Measurements from ENCODE around the gene NR6A1.
A peak's percentile ranks its signal among the peaks of the same experiment; 100 is the strongest.

Gene NR6A1

DNA sequence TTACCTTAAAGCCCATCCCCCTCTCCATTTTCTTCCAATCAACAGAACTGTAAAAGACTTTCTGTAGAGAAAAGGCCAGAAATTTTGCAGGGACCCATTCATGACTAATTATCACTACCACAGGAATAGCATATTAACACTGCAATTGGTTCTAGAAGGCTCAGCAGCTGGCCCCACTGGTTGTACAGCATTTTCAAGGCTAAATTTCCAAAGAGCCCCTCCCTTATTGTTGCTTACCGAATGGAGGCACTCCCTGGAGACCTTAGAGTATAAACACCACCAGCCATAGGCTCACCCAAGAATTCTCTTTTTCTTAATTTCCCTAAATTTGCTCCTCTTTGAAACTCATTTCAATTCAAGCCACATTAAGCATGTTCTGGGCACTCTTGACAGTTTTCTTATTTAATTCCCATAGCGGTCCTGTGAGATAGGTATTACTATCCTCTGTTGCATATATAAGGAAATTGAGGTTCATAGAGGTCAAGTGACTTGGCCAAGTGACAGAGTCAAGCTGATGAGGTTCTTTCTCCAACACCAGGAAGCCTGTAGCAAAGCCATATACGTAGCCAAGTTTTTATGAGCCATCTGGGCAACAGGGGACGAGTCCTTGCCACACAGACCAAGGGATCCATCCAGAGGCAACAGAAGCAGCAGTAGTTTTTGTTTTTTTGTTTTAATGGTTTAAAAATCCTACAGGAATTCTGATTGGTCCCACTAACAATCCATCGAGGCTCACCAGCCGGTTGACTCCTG lies 180.0 kb downstream of the NR6A1 start:
- Histone ChIP-seq H3K4me2 (ENCODE audit: low read length) (no peak overlapping the region), H3K18ac (ENCODE audit: low read length) (peak overlapping the region; percentile 76), H3K27ac (ENCODE audit: low read depth, low read length) (no peak overlapping the region), H3K9ac (ENCODE audit: low read length) (no peak overlapping the region), H2BK5ac (ENCODE audit: low read length) (peak overlapping the region; percentile 29), H3K56ac (ENCODE audit: low read length) (peak overlapping the region; percentile 28), H4K5ac (ENCODE audit: low read length) (no peak overlapping the region), H3K36me3 (ENCODE audit: control insufficient read depth, insufficient read depth, low read length) (no peaks in the 10 kb centered on the region), H3K79me1 (ENCODE audit: low read length) (peaks cover 2% of the 10 kb centered on the region), H3K27me3 (ENCODE audit: insufficient read depth, low read length, poor library complexity) (no peaks in the 10 kb centered on the region), H2BK120ac (ENCODE audit: low read depth, low read length) (no peak overlapping the region), H3K23ac (ENCODE audit: low read length) (no peak overlapping the region), H3K79me2 (ENCODE audit: control insufficient read depth, insufficient read depth, low read length) (peaks cover 2% of the 10 kb centered on the region), H4K8ac (ENCODE audit: low read depth, low read length) (no peak overlapping the region), H3K4ac (ENCODE audit: low read depth, low read length) (peak overlapping the region; percentile 48), H2AK5ac (ENCODE audit: low read length) (peak overlapping the region; percentile 86), H3K4me3 (ENCODE audit: low read length) (no peak overlapping the region), H3K4me1 (ENCODE audit: control insufficient read depth, low read depth, low read length) (peaks cover 33% of the 10 kb centered on the region), H2BK15ac (replicated peaks; ENCODE audit: low read depth) (peak overlapping the region; percentile 94)
- no peak for DNase-seq
- no CpG with 5 or more reads among the region's 6 CpGs for WGBS (ENCODE audit: extremely low coverage, insufficient coverage, low lambda C conversion rate)

DNA sequence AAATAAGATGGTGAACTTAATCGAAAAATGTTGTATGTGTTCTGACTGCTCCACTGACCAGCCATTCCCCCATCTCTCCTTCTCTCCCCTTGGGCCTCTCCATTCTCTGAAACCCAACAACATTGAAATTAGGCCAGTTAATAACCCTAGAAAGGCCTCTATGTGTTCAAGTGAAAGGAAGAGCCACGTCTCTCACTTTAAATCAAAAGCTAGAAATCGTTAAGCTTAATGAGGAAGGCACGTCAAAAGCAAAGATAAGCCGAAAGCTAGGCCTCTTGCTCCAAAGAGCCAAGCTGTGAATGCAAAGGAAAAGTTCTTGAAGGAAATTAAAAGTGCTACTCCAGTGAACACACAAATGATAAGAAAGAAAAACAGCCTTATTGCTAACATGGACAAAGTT lies 186.5 kb downstream of the NR6A1 start:
- Histone ChIP-seq H3K4me3 (ENCODE audit: low read length) (no peak overlapping the region), H3K4ac (ENCODE audit: low read depth, low read length) (no peak overlapping the region), H2BK5ac (ENCODE audit: low read length) (no peak overlapping the region), H3K36me3 (ENCODE audit: control insufficient read depth, insufficient read depth, low read length) (no peaks in the 10 kb centered on the region), H2BK120ac (ENCODE audit: low read depth, low read length) (no peak overlapping the region), H3K27me3 (ENCODE audit: insufficient read depth, low read length, poor library complexity) (no peaks in the 10 kb centered on the region), H3K56ac (ENCODE audit: low read length) (peak overlapping the region; percentile 25), H3K4me1 (ENCODE audit: control insufficient read depth, low read depth, low read length) (peaks cover 4% of the 10 kb centered on the region), H3K27ac (ENCODE audit: low read depth, low read length) (no peak overlapping the region), H3K79me2 (ENCODE audit: control insufficient read depth, insufficient read depth, low read length) (peaks cover 3% of the 10 kb centered on the region), H3K9ac (ENCODE audit: low read length) (no peak overlapping the region), H3K23ac (ENCODE audit: low read length) (no peak overlapping the region), H4K5ac (ENCODE audit: low read length) (no peak overlapping the region), H4K8ac (ENCODE audit: low read depth, low read length) (no peak overlapping the region), H3K79me1 (ENCODE audit: low read length) (peaks cover 2% of the 10 kb centered on the region), H3K18ac (ENCODE audit: low read length) (no peak overlapping the region), H3K4me2 (ENCODE audit: low read length) (no peak overlapping the region), H2BK15ac (replicated peaks; ENCODE audit: low read depth) (no peak overlapping the region), H2AK5ac (ENCODE audit: low read length) (no peak overlapping the region)
- no peak for DNase-seq
- no CpG with 5 or more reads among the region's 5 CpGs for WGBS (ENCODE audit: extremely low coverage, insufficient coverage, low lambda C conversion rate)

DNA sequence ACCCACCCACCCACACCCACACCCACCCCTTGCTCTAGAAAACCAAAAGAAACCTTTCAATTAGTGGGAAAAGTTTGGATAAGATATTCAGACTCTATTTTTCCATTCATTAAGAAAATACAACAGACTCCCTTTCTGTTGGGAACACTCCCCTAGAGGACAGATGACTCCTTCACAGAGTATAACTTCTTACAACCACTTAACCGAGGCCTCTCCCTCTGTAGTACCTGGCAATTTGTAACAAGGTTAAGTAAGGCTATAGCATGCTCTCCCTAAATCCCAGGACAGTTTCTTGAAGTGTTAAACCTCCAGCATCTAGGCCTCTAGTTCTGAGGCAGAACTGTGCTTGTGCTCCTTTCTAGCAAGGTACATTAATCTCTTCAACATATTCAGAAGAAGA lies 188.0 kb downstream of the NR6A1 start:
- Histone ChIP-seq H2BK120ac (ENCODE audit: low read depth, low read length) (no peak overlapping the region), H2AK5ac (ENCODE audit: low read length) (no peak overlapping the region), H2BK15ac (replicated peaks; ENCODE audit: low read depth) (no peak overlapping the region), H3K79me1 (ENCODE audit: low read length) (peaks cover 2% of the 10 kb centered on the region), H3K36me3 (ENCODE audit: control insufficient read depth, insufficient read depth, low read length) (no peaks in the 10 kb centered on the region), H3K27me3 (ENCODE audit: insufficient read depth, low read length, poor library complexity) (no peaks in the 10 kb centered on the region), H3K4me3 (ENCODE audit: low read length) (no peak overlapping the region), H3K27ac (ENCODE audit: low read depth, low read length) (no peak overlapping the region), H3K4me2 (ENCODE audit: low read length) (no peak overlapping the region), H3K9ac (ENCODE audit: low read length) (no peak overlapping the region), H3K56ac (ENCODE audit: low read length) (no peak overlapping the region), H3K18ac (ENCODE audit: low read length) (no peak overlapping the region), H4K8ac (ENCODE audit: low read depth, low read length) (peak overlapping the region; percentile 76), H2BK5ac (ENCODE audit: low read length) (no peak overlapping the region), H3K79me2 (ENCODE audit: control insufficient read depth, insufficient read depth, low read length) (peaks cover 3% of the 10 kb centered on the region), H4K5ac (ENCODE audit: low read length) (no peak overlapping the region), H3K4me1 (ENCODE audit: control insufficient read depth, low read depth, low read length) (peaks cover 4% of the 10 kb centered on the region), H3K4ac (ENCODE audit: low read depth, low read length) (no peak overlapping the region), H3K23ac (ENCODE audit: low read length) (no peak overlapping the region)
- WGBS (ENCODE audit: extremely low coverage, insufficient coverage, low lambda C conversion rate) = no CpG with 5 or more reads among the region's 1 CpG
- DNase-seq = no peak

DNA sequence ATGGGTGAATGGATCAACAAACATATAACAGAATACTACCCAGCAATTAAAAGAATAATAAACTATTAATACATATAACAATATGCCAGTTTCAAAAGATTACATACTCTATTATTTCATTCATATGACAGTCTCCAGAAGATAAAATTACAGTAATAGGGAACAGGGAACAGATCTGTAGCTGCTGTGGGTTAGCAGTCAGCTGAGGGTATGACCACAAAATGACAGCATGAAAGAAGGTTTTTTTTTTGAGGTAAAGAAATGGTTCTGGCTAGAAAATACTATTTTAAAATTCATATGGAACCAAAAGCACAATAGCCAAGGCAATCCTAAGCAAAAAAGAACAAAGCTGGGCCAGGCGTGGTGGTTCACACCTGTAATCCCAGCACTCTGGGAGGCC lies 190.9 kb downstream of the NR6A1 start:
- Histone ChIP-seq H3K23ac (ENCODE audit: low read length) (no peak overlapping the region), H2AK5ac (ENCODE audit: low read length) (no peak overlapping the region), H3K27me3 (ENCODE audit: insufficient read depth, low read length, poor library complexity) (no peaks in the 10 kb centered on the region), H3K4ac (ENCODE audit: low read depth, low read length) (no peak overlapping the region), H2BK15ac (replicated peaks; ENCODE audit: low read depth) (no peak overlapping the region), H2BK5ac (ENCODE audit: low read length) (no peak overlapping the region), H3K4me3 (ENCODE audit: low read length) (no peak overlapping the region), H3K18ac (ENCODE audit: low read length) (no peak overlapping the region), H3K79me1 (ENCODE audit: low read length) (peaks cover 2% of the 10 kb centered on the region), H3K36me3 (ENCODE audit: control insufficient read depth, insufficient read depth, low read length) (no peaks in the 10 kb centered on the region), H3K79me2 (ENCODE audit: control insufficient read depth, insufficient read depth, low read length) (peaks cover 3% of the 10 kb centered on the region), H3K27ac (ENCODE audit: low read depth, low read length) (no peak overlapping the region), H3K9ac (ENCODE audit: low read length) (no peak overlapping the region), H3K4me1 (ENCODE audit: control insufficient read depth, low read depth, low read length) (peaks cover 7% of the 10 kb centered on the region), H4K8ac (ENCODE audit: low read depth, low read length) (no peak overlapping the region), H3K56ac (ENCODE audit: low read length) (no peak overlapping the region), H4K5ac (ENCODE audit: low read length) (no peak overlapping the region), H2BK120ac (ENCODE audit: low read depth, low read length) (no peak overlapping the region), H3K4me2 (ENCODE audit: low read length) (no peak overlapping the region)
- DNase-seq = no peak
- WGBS (ENCODE audit: extremely low coverage, insufficient coverage, low lambda C conversion rate) = no CpG with 5 or more reads among the region's 1 CpG

DNA sequence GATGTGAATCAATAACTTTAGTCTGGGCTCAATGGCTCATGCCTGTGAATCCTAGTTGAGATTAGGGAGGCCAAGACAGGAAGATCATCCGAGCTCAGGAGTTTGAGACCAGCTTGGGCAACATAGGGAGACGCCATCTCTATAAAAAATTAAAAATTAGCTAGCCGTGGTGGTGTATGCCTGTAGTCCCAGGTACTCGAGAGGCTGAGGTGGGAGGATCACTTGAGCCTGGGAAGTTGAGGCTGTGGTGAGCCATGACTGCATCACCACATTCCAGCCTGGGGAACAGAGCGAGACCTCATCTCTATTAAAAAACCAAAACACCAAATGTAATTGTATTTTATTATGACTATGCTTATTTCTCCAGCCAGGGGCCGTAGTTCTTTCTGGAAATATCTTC lies 194.4 kb downstream of the NR6A1 start:
- H3K56ac ChIP-seq (ENCODE audit: low read length) = no peak overlapping the region
- no CpG with 5 or more reads among the region's 6 CpGs for WGBS (ENCODE audit: extremely low coverage, insufficient coverage, low lambda C conversion rate)

More for the DNA sequence above, 194.4 kb downstream of the NR6A1 start:
- no peak overlapping the region for H2BK15ac ChIP-seq (replicated peaks; ENCODE audit: low read depth)
- H3K23ac ChIP-seq (ENCODE audit: low read length) = no peak overlapping the region
- H4K5ac ChIP-seq (ENCODE audit: low read length) = no peak overlapping the region
- no peak for DNase-seq
- H3K18ac ChIP-seq (ENCODE audit: low read length) = no peak overlapping the region
- H3K79me2 ChIP-seq (ENCODE audit: control insufficient read depth, insufficient read depth, low read length) = no peaks in the 10 kb centered on the region
- H3K9ac ChIP-seq (ENCODE audit: low read length) = no peak overlapping the region
- H3K36me3 ChIP-seq (ENCODE audit: control insufficient read depth, insufficient read depth, low read length) = no peaks in the 10 kb centered on the region
- peaks cover 6% of the 10 kb centered on the region for H3K4me1 ChIP-seq (ENCODE audit: control insufficient read depth, low read depth, low read length)
- no peak overlapping the region for H4K8ac ChIP-seq (ENCODE audit: low read depth, low read length)
- H2BK120ac ChIP-seq (ENCODE audit: low read depth, low read length) = no peak overlapping the region
- H3K27ac ChIP-seq (ENCODE audit: low read depth, low read length) = no peak overlapping the region
- H3K27me3 ChIP-seq (ENCODE audit: insufficient read depth, low read length, poor library complexity) = no peaks in the 10 kb centered on the region
- no peak overlapping the region for H2AK5ac ChIP-seq (ENCODE audit: low read length)
- H3K79me1 ChIP-seq (ENCODE audit: low read length) = peaks cover 4% of the 10 kb centered on the region
- H3K4me3 ChIP-seq (ENCODE audit: low read length) = no peak overlapping the region
- no peak overlapping the region for H3K4me2 ChIP-seq (ENCODE audit: low read length)
- H3K4ac ChIP-seq (ENCODE audit: low read depth, low read length) = no peak overlapping the region
- H2BK5ac ChIP-seq (ENCODE audit: low read length) = no peak overlapping the region

All from mesendoderm (in vitro differentiated cells).